Measurements from ENCODE around the gene SFI1. TPM values are rescaled to one million over a fixed set of nuclear protein-coding genes. Genes with fewer than 3 reads are reported as not detected.

SFI1 gene
- total and polyA plus RNA-seq, 2 of the 8 experiments (the other 6 are each of a cell fraction or from before 2014, with no cell fraction given), result 10.4 to 30.1 TPM

DNA sequence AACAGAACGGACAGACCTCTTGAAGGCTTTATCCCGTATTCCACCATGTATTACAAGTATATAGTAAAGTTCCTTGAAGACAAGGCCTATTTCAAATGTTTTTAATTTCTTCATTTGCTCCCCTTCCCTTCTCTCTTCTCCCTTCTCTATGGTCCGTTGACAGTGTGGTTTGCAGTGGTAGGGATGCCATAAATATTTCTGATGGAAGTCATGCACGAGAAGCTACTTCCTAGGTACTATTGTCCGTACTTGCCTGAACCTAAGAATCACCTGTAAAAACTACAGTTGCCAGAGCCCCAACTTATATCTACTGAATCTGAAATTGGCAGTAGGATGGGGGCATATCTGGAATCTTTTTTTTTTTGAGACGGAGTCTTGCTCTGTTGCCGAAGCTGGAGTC lies 162.9 kb downstream of the SFI1 start (continued):
- TF ChIP-seq, protein P1, sequence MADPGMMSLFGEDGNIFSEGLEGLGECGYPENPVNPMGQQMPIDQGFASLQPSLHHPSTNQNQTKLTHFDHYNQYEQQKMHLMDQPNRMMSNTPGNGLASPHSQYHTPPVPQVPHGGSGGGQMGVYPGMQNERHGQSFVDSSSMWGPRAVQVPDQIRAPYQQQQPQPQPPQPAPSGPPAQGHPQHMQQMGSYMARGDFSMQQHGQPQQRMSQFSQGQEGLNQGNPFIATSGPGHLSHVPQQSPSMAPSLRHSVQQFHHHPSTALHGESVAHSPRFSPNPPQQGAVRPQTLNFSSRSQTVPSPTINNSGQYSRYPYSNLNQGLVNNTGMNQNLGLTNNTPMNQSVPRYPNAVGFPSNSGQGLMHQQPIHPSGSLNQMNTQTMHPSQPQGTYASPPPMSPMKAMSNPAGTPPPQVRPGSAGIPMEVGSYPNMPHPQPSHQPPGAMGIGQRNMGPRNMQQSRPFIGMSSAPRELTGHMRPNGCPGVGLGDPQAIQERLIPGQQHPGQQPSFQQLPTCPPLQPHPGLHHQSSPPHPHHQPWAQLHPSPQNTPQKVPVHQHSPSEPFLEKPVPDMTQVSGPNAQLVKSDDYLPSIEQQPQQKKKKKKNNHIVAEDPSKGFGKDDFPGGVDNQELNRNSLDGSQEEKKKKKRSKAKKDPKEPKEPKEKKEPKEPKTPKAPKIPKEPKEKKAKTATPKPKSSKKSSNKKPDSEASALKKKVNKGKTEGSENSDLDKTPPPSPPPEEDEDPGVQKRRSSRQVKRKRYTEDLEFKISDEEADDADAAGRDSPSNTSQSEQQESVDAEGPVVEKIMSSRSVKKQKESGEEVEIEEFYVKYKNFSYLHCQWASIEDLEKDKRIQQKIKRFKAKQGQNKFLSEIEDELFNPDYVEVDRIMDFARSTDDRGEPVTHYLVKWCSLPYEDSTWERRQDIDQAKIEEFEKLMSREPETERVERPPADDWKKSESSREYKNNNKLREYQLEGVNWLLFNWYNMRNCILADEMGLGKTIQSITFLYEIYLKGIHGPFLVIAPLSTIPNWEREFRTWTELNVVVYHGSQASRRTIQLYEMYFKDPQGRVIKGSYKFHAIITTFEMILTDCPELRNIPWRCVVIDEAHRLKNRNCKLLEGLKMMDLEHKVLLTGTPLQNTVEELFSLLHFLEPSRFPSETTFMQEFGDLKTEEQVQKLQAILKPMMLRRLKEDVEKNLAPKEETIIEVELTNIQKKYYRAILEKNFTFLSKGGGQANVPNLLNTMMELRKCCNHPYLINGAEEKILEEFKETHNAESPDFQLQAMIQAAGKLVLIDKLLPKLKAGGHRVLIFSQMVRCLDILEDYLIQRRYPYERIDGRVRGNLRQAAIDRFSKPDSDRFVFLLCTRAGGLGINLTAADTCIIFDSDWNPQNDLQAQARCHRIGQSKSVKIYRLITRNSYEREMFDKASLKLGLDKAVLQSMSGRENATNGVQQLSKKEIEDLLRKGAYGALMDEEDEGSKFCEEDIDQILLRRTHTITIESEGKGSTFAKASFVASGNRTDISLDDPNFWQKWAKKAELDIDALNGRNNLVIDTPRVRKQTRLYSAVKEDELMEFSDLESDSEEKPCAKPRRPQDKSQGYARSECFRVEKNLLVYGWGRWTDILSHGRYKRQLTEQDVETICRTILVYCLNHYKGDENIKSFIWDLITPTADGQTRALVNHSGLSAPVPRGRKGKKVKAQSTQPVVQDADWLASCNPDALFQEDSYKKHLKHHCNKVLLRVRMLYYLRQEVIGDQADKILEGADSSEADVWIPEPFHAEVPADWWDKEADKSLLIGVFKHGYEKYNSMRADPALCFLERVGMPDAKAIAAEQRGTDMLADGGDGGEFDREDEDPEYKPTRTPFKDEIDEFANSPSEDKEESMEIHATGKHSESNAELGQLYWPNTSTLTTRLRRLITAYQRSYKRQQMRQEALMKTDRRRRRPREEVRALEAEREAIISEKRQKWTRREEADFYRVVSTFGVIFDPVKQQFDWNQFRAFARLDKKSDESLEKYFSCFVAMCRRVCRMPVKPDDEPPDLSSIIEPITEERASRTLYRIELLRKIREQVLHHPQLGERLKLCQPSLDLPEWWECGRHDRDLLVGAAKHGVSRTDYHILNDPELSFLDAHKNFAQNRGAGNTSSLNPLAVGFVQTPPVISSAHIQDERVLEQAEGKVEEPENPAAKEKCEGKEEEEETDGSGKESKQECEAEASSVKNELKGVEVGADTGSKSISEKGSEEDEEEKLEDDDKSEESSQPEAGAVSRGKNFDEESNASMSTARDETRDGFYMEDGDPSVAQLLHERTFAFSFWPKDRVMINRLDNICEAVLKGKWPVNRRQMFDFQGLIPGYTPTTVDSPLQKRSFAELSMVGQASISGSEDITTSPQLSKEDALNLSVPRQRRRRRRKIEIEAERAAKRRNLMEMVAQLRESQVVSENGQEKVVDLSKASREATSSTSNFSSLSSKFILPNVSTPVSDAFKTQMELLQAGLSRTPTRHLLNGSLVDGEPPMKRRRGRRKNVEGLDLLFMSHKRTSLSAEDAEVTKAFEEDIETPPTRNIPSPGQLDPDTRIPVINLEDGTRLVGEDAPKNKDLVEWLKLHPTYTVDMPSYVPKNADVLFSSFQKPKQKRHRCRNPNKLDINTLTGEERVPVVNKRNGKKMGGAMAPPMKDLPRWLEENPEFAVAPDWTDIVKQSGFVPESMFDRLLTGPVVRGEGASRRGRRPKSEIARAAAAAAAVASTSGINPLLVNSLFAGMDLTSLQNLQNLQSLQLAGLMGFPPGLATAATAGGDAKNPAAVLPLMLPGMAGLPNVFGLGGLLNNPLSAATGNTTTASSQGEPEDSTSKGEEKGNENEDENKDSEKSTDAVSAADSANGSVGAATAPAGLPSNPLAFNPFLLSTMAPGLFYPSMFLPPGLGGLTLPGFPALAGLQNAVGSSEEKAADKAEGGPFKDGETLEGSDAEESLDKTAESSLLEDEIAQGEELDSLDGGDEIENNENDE (IDR thresholded peaks at IDR 0.05; ENCODE audit: insufficient replicate concordance, low read length), result no peak
- TF ChIP-seq RAD21 (IDR thresholded peaks at IDR 0.05 in 1 of 2, conservative IDR thresholded peaks at IDR 0.05 in 1 of 2; ENCODE audit: low read depth in 2 of 2, low read length in 2 of 2) (no peak), HDAC2 (IDR thresholded peaks at IDR 0.05; ENCODE audit: borderline replicate concordance in 1 of 2, low read depth in 2 of 2, low read length in 2 of 2) (no peak), ZNF274 (IDR thresholded peaks at IDR 0.05; ENCODE audit: borderline replicate concordance, extremely low read depth, low read length) (no peak), POLR2A (IDR thresholded peaks at IDR 0.05; ENCODE audit: control extremely low read depth in 1 of 2, low read depth in 2 of 2, low read length in 2 of 2) (no peak), MAFK (IDR thresholded peaks at IDR 0.05; ENCODE audit: low read depth, low read length) (no peak), FOSL1 (IDR thresholded peaks at IDR 0.05; ENCODE audit: insufficient read depth, low read depth, low read length) (no peak), SP4 (IDR thresholded peaks at IDR 0.05; ENCODE audit: low read length) (no peak), CBX5 (IDR thresholded peaks at IDR 0.05; ENCODE audit: low read depth, low read length) (no peak), NANOG (IDR thresholded peaks at IDR 0.05; ENCODE audit: insufficient read depth, low read depth, low read length, poor library complexity, severe bottlenecking) (no peak)
- TF ChIP-seq, protein P2, sequence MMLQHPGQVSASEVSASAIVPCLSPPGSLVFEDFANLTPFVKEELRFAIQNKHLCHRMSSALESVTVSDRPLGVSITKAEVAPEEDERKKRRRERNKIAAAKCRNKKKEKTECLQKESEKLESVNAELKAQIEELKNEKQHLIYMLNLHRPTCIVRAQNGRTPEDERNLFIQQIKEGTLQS (IDR thresholded peaks at IDR 0.05; ENCODE audit: insufficient read depth, low read depth, low read length), result no peak
